ENCODE measurements around the gene ISG15.

- no peak for TF ChIP-seq SUZ12 (IDR thresholded peaks at IDR 0.05; ENCODE audit: extremely low read depth, insufficient read depth, insufficient read length)
- no peak for TF ChIP-seq ZNF274 (IDR thresholded peaks at IDR 0.05; ENCODE audit: low read depth, low read length)
- no peak for TF ChIP-seq YY1 (IDR thresholded peaks at IDR 0.05; ENCODE audit: insufficient read depth, insufficient read length)
Measured at GRCh38 chr1:996851-997712, 16.2 kb upstream of the ISG15 start.
